OCI-LY7 (cell line): ENCODE results near the gene SYNM.

Source experiments
- CTCF ChIP-seq: fragments of 200-600 bp; sonication (generic); conservative IDR thresholded peaks from 2 replicates; pipeline ENCODE4 v1.5.1; 2014; ENCODE audit warnings: mild to moderate bottlenecking, antibody characterized with exemption, low read length, moderate library complexity, mixed read lengths
- EZH2phosphoT487 ChIP-seq: fragments of 200-600 bp; sonication (generic); IDR thresholded peaks from 2 replicates; pipeline ENCODE4 v1.6.1; 2018; ENCODE audit warnings: low read depth, borderline replicate concordance, mild to moderate bottlenecking, mixed run types, antibody characterized with exemption, low read length, moderate library complexity, mixed read lengths

GRCh38 chr15:99143242-99143641, 38.4 kb downstream of the SYNM start:
- no peak for TF ChIP-seq CTCF
- TF ChIP-seq EZH2phosphoT487: no peak
